Mucosa of descending colon (tissue), 3 donors: ENCODE measurements around the gene SDF2L1. TPM values are rescaled to one million over a fixed set of nuclear protein-coding genes. Genes with fewer than 3 reads are reported as not detected.

Experiments used
- ATAC-seq: fragments of 200-7000 bp; cut with Tn5 transposase; one replicate; pipeline ENCODE4 v1.9.1; 2020; ENCODE audit warnings: mild to moderate bottlenecking, moderate library complexity
- DNase-seq, 3 donors: peaks; one replicate each; pipeline ENCODE4 v3.0.0-alpha.2; 2020
- H3K36me3 ChIP-seq: fragments of 200-600 bp; one replicate; pipeline ENCODE4 v1.8.0; 2021; ENCODE audit warnings: low read depth, mild to moderate bottlenecking
- H3K4me1 ChIP-seq: fragments of 200-600 bp; one replicate; pipeline ENCODE4 v1.8.0; 2021; ENCODE audit warnings: low read depth, mild to moderate bottlenecking
- H3K4me3 ChIP-seq: fragments of 200-600 bp; one replicate; pipeline ENCODE4 v1.8.0; 2021; ENCODE audit warnings: mild to moderate bottlenecking
- H3K9me3 ChIP-seq: fragments of 200-600 bp; one replicate; pipeline ENCODE4 v1.8.0; 2021; ENCODE audit warnings: mild to moderate bottlenecking
- CTCF ChIP-seq: fragments of 200-600 bp; IDR thresholded peaks from one replicate; pipeline ENCODE4 v1.8.0; 2022; ENCODE audit warnings: antibody characterized with exemption, mild to moderate bottlenecking
- intact Hi-C, 2 donors: fragments of 100-400 bp; cut with DNase I in 1 of 2; cut with micrococcal nuclease in 1 of 2; formaldehyde crosslinking; loops; one replicate each; pipeline versions ENCODE4 v1.11.0 to v1.11.1; 2022; cut with DNase I, micrococcal nuclease
- total RNA-seq, 3 donors: library from RNA; stranded (reverse); fragmentation: NEBNext Ultra II Directional in 2 of 3; extraction: Animal tissue kit (Norgen Biotek cat#: 25700) in 2 of 3; gene quantifications; one replicate each; pipeline versions ENCODE4 v1.2.1 to v1.2.4, GENCODE V29; 2021 to 2023
- donor health status: DM: no; HTN: no; CAD: no; lungs with moderate emphysema.
- donor health status: DM: no; HTN: no; CAD: no.
- donor health status: DM: no; HTN: yes; CAD: no.

The SDF2L1 gene
- total RNA-seq, 3 donors from 2014 or later: 25.8 to 48.8 (median 28.0) TPM

- no peaks in the 10 kb centered on the region for H3K9me3 ChIP-seq
- ATAC-seq: no peak
These were observed 17.0 kb upstream of the SDF2L1 start for GRCh38 chr22:21624880-21625791.

GRCh38 chr22:21626073-21626734 is 15.9 kb upstream of the SDF2L1 start:
- H3K9me3 ChIP-seq: no peaks in the 10 kb centered on the region
- peaks cover 8% of the 10 kb centered on the region for H3K4me1 ChIP-seq
- DNase-seq (no peak), ATAC-seq (no peak)
- no peak for TF ChIP-seq CTCF
- no peak overlapping the region for H3K4me3 ChIP-seq
- intact Hi-C loops: no loop called here
- H3K36me3 ChIP-seq: no peaks in the 10 kb centered on the region

More at GRCh38 chr22:21624880-21625791, 17.0 kb upstream of the SDF2L1 start:
- no peak overlapping the region for H3K4me3 ChIP-seq
- TF ChIP-seq CTCF: no peak
- no peaks in the 10 kb centered on the region for H3K36me3 ChIP-seq
- intact Hi-C loops: no loop called here
- peaks cover 8% of the 10 kb centered on the region for H3K4me1 ChIP-seq
- no peak for DNase-seq

GRCh38 chr22:21626735-21627469 is 15.2 kb upstream of the SDF2L1 start:
- Histone ChIP-seq H3K4me1 (peaks cover 8% of the 10 kb centered on the region), H3K9me3 (no peaks in the 10 kb centered on the region), H3K36me3 (no peaks in the 10 kb centered on the region), H3K4me3 (no peak overlapping the region)
- intact Hi-C loops: no loop called here
- no peak for TF ChIP-seq CTCF
- no peak for DNase-seq
- ATAC-seq: no peak

GRCh38 chr22:21628386-21629254 is 13.5 kb upstream of the SDF2L1 start:
- intact Hi-C loops: no loop called here
- DNase-seq: peak; percentile 26 to 77 (median 53)
- TF ChIP-seq CTCF: no peak
- ATAC-seq: no peak
- H3K9me3 ChIP-seq: no peaks in the 10 kb centered on the region
- peaks cover 8% of the 10 kb centered on the region for H3K4me1 ChIP-seq
- H3K36me3 ChIP-seq: no peaks in the 10 kb centered on the region
- no peak overlapping the region for H3K4me3 ChIP-seq
